GM15510 (cell line): ENCODE measurements around the gene GFOD1.

Experiments
- POLR2A ChIP-seq: IDR thresholded peaks from 3 replicates; pipeline ENCODE4 v1.6.1; 2011; ENCODE audit warnings: borderline replicate concordance; ENCODE audit not compliant: insufficient read length; ENCODE audit errors: extremely low read depth

The GFOD1 gene

GRCh38 chr6:13351271-13351670, 136.1 kb downstream of the GFOD1 start:
- no peak for TF ChIP-seq POLR2A

GRCh38 chr6:13349811-13350506, 137.4 kb downstream of the GFOD1 start:
- TF ChIP-seq POLR2A, result no peak

GRCh38 chr6:13348334-13349113, 138.9 kb downstream of the GFOD1 start:
- TF ChIP-seq POLR2A, result no peak

- TF ChIP-seq POLR2A, result no peak
Observed at GRCh38 chr6:13346245-13346644, 141.2 kb downstream of the GFOD1 start.

GRCh38 chr6:13342414-13343019, 144.9 kb downstream of the GFOD1 start:
- no peak for TF ChIP-seq POLR2A

GRCh38 chr6:13339863-13340630, 147.4 kb downstream of the GFOD1 start:
- no peak for TF ChIP-seq POLR2A

GRCh38 chr6:13338038-13338437, 149.4 kb downstream of the GFOD1 start:
- no peak for TF ChIP-seq POLR2A

GRCh38 chr6:13336553-13336952, 150.8 kb downstream of the GFOD1 start:
- TF ChIP-seq POLR2A, result no peak

- no peak for TF ChIP-seq POLR2A
Observed at GRCh38 chr6:13334953-13335352, 152.4 kb downstream of the GFOD1 start.

GRCh38 chr6:13332349-13332706, 155.1 kb downstream of the GFOD1 start:
- TF ChIP-seq POLR2A, result no peak

- no peak for TF ChIP-seq POLR2A
Observed at GRCh38 chr6:13331516-13332348, 155.7 kb downstream of the GFOD1 start.

GRCh38 chr6:13328875-13329183, 158.6 kb downstream of the GFOD1 start:
- TF ChIP-seq POLR2A, result no peak

GRCh38 chr6:13328076-13328874, 159.1 kb downstream of the GFOD1 start, which contains the start of gene TBC1D7:
Gene TBC1D7, minus strand, starts transcription at chr6:13328537. Its CDS starts 1,639 bp downstream, at chr6:13326898.
- TF ChIP-seq POLR2A, result peak; percentile 94
